ENCODE measurements around the gene SEC24B.
"Not testable (repeated sequence)": the region's sequence is repeated elsewhere in the genome, so short reads cannot be mapped to it uniquely, and the experiment has no call there.

The SEC24B gene

DNA sequence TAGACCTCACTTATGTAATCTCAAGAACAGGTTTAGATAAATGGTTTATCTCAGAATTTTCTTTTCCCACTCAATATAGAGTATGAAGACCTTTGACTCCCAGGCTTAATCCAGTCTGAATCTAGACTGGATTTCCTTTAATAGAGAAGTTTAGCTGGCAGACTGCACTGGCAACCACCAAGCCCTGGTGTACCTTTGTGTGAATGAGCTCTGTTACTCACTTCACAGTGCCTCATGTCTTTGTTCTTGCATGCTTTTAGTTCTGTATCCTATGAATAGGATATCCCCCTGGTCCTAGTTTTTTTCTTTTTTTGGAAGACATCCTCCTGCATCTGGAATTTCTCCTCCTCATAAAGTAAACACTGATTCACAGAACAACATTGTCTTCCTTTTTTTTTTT, 73.3 kb downstream of the SEC24B start:
- no peak for DNase-seq (ENCODE audit: low spot score)

DNA sequence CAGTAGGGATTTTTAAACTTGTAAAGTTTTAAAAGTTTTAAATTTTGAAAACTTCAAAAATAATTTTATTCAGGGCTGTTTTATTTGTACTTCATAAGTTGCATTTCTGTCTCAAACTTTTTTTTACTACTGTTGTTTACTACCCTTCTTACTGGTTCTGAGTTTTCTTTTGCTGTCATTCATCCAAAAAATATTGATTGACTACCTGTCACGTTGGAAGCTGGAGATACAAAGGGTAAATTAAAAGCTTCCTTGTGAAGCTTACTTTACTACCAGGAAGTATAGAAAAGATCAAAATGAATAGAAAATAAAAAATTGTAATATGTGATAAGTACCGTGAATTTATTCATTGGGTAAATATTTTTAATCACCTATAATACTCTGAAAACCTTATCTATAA, 77.1 kb downstream of the SEC24B start:
- no peak for DNase-seq (ENCODE audit: low spot score)

DNA sequence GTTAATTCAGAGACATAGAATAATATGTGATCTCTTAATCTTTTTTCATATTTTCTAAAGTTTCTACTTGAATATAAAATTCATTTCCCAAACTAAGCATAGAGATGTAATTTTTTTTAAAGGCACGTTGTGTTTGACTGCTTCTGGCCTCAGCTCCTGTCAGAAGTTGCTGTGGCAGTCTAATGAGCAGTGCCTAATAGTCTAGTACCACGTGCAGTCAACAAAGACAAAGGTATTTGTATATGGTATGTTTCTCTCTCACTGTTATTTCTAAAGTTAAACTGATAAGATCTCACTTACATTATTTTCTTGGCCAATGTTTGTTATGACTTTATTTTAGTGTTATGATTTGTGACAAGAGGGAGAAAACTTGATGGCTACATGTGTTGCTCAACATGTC, 77.8 kb downstream of the SEC24B start:
- no peak for DNase-seq (ENCODE audit: low spot score)

DNA sequence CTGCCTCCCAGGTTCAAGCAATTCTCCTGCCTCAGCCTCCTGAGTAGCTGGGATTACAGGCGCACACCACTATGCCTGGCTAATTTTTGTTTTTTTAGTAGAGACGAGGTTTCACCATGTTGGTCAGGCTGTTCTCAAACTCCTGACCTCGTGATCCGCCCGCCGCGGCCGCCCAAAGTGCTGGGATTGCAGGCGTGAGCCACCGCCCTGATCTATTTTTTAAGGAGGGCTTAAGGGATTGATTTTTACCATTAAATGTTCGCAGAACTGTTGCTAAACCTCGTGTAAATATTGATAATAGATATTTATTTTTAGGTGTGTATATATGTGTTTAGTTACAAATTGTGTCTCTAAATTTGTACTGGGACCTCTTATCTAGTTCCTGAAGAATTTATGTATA, 79.8 kb downstream of the SEC24B start:
- DNase-seq (ENCODE audit: low spot score) = not testable (repeated sequence)

DNA sequence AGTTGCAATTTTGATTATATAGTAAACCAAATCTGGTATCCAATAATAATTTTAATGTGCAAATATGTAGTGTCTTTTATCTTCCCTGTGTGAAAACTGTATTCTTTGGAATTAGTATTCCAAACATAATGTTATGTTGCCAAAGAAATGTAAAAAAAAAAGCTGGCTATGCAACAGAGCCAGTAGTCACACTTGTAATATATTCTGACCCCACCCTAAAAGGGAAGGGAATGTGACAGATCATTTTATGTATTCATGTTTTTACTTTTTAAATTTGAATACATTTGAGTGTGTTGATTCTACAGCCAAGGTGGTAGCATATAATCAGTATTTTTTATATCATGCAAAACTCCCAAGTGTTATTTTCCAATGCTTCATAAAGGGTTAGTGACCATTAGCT, 98.6 kb downstream of the SEC24B start:
- DNase-seq (ENCODE audit: low spot score) = no peak

DNA sequence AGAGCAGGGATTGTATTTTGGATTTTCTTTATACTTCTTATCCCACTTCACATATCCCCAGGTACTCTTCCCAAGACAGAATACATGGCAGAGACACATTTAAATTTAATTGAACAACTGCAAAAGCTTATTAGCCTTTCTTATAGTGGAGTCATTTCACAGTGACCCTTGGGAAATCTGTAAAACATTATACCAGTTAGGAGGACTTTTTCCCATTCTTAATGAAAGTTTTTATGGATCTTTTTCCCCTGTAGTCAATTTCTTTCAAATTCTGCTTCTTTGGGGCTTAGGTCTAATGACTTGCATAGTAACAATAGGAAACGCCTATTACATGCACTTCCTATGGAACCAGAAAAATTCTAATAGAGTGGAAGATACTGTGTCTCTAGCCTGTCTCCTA, 111.8 kb downstream of the SEC24B start:
- DNase-seq (ENCODE audit: low spot score) = no peak

DNA sequence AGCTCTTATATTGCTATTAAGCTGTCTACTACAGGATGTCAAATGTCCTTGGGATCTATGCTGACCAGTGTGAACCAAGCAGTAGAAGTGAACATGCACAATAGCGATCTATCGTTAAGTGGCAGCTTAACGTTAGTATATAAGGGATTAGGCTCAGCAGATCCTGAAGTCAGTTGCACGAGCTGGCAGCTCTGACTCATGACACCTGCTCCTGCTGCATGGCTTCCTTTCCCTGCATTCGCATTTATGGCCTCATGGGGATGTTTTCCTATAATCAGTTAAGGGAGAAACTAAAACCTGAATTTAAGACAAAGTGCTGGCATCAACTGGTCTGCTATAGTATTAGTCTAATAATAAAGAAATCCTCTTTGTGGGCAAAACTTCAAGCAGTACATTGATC, 113.8 kb downstream of the SEC24B start:
- no peak for DNase-seq (ENCODE audit: low spot score)

DNA sequence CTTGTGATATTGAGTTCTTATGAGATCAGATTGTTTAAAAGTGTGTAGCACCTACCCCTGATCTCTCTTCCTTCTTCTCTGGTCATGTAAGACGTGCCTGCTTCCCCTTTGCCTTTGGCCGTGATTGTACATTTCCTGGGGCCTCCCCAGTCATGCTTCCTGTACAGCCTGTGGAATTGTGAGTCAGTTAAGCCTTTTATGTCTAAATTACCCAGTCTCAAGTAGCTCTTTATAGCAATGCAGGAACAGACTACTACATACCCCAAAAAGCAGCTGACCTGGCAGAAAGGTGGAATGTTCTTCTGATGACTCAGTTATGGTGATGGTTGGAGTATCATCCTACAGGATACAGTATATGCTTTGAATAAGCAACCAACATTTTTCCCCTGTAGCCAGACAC, 115.0 kb downstream of the SEC24B start:
- DNase-seq (ENCODE audit: low spot score) = peak; percentile 24

DNA sequence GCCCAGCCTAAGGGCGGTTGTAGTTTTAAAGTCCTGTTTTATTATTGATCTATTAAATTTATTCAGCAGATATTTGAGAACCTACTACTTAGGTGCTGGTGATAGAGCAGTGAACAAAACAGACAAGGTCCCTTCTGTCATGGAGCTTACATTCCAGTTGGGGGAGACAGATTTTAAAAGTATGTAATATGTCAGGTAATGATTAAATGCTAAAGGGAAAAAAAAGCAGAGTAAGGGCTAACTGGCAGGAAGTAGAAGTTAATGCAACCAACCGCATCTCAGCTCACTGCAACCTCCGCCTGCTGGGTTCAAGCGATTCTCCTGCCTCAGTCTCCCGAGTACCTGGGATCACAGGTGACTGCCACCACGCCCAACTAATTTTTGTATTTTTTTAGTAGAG, 118.6 kb downstream of the SEC24B start:
- DNase-seq (ENCODE audit: low spot score) = no peak

DNA sequence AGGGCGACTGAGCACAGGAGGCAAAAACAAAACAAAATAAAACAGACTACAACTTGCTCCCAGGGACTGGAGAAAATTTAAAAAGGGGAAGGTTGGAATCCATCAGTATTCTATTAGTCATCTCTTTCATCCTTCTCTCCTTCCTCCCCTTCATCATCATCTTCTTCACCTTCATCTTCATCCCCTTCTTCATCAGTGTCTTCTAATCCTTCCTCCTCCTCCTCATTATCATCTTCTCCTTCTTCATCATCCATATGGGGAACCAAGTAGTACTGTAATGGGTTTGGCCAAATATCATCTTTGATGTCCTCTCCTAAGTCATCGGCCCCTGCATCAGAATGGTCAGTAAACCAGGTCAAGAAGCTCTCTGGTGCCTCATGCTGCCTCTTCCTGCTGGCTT, 119.5 kb downstream of the SEC24B start:
- DNase-seq (ENCODE audit: low spot score) = no peak

DNA sequence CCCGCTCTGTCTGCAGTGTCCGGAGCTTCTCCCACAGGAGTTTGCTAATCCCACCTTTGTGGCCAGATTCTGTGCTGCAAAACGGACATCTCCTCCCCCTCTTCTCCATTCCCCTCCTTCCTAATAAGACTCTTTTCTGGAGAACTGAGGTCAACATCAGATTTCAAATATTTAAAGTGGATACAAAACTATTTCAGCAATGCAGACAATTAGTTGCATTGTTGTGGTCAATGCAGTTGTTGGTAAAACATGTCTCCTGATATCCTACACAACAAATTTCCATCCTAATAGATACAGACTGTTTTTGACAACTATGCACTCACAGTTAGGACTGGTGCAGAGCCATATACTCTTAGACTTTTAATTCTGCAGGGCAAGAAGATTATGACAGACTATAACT, 121.4 kb downstream of the SEC24B start:
- DNase-seq (ENCODE audit: low spot score) = no peak

DNA sequence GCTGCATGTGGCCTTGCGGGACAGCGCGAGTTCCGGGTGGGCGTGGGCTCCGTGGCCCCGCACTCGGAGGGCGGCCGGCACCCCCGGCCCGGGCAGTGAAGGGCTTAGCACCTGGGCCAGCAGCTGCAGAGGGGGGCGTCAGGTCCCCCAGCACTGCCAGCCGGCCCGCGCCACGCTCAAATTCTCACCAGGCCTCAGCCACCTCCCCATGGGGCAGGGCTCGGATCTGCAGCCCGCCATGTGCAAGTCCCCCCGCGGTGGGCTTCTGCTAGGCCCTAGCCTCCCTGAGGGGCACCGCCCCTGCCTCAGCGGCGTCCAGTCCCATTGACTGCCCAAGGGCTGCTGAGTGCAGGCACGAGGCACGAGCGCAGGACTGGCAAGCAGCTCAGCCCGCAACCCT, 123.8 kb downstream of the SEC24B start:
- no peak for DNase-seq (ENCODE audit: low spot score)

DNA sequence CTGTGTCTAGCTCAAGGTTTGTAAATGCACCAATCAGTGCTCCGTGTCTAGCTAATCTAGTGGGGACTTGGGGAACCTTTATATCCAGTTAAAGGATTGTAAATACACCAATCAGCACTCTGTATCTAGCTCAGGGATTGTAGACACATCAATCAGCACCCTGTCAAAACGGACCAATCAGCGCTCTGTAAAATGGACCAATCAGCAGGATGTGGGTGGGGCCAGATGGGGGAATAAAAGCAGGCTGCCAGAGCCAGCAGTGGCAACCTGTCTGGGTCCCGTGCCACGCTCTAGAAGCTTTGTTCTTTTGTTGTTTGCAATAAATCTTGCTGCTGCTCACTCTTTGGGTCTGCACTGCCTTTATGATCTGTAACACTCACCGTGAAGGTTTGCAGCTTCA, 124.5 kb downstream of the SEC24B start:
- not testable (repeated sequence) for DNase-seq (ENCODE audit: low spot score)

DNA sequence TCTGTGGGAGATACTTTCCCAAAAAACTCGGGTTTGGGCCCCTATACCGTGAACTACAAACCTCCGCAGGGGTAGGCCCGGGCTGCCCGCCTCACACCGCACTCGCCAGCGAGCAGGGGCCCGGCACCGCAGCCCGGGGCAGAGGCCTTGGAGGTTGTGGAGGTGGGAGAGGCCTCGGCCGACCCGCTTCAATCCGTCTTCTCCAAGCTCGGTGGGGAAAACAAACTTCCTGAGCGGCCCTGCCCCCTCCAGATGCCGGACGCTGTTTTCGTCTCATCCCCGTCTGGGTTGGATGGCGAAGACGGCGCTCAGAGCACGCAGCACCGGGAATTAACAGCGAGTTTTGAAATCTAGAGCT, 126.0 kb downstream of the SEC24B start:
- no peak for DNase-seq (ENCODE audit: low spot score)

DNA sequence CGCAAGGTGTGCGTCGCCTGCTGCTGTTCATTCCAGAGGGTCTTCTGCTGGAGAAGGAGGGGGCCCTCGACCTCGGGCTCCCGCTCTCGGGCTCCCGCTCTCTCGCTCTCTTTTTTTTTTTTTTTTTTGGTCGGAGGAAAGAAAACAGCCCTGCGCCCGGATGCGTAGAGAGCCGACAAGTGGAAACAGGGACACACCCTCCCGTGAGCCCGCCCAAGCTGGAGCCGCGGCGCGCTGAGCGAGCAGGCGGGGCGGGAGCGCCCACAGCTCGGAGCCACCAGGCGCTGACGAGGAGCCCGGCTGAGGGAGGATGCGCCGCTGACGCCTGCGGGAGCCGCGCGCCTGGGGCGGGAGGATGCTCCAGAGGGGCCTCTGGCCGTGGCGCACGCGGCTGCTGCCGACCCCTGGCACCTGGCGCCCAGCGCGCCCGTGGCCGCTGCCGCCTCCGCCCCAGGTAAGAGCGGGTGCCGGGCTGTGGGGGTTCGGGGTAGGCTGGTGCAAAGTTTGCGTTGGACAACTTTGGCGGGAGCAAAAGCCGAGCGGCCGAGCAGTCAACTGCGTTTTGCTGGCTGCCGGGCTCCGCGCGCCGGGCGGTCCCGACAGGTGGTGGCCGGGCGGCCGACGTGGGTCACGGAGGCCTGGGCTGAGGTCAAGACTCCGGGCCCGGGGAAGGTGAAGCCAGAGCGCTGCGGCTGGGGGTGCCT, 126.5 kb downstream of the SEC24B start, which contains the start of gene MCUB:
Gene MCUB, plus strand, starts transcription at position 264 of the 704 bp plus-strand sequence. Its CDS starts 92 bp downstream, at position 356.
- DNase-seq (ENCODE audit: low spot score) = peak; percentile 77

DNA sequence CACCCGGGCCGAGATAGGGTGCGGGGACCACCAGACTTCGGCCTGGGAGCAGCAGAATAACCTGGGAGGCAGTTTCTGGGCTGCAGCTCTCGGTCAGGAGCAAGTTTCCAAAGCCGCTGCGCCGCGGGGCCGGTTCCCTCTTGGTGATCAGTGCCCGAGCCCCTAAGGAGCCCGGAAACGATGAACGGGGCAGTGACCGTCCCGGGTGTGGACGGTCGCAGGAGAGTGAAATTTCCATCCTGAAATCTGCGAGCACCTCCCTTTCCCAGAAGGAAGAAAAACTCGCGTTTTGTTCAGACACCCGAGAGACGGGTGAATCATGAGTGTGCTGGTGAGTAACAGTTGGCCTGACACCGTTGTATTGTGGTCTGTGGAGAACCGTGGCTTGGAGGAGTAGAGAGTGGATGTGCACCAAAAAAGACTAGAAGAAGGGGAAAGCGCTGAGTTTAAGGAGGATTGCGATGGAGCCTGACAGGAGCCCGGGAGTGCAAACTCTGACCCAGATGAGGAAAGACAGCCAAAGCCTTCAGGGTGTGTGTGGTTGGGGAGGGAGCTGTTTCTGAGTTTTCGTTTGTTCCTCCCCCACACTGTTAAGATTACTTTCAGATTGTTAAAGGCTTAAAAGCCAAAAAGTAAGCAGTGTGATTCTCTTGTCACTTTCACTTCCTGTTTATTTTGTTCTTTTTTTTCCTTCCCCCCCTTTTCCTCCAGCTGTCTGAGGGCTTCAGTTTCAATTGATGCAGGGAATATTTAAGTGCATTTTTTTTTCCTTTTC, 127.3 kb downstream of the SEC24B start:
- DNase-seq (ENCODE audit: low spot score) = peak; percentile 29

DNA sequence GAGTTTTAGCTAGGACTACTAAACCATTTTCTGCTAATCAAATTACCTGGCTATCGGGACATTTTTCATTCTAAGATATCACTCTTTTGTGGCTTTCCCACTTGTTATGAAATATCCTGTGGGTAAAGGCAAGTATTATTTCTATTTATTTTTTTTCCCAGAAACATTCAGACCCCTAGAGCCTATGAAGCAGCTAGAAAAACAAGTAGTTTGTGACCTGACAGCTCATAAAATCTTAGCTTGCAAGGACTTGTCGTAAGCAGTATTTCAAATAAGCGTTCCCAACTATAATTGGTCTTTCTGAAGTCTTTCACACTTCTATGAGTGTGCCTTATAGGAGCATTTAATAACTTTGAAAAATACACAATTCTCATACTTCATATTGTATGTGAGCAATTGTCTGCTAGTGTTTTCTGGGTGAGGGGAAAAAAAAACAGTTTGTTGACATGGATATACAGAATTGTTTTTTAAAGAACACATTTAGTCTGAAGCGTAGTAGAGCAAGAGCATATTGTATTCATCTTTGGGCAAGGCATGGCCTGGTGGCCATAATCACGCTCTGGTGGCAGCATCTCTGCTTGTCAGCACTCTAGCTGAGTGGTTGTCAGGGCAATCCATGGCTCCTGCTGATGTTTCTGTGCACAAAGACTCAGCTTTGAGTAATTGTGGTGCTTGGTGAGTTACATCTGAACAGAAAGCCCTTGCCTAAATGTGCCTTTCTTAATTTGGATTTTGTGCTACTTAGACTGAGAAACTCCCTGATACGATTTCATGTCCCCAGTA, 129.0 kb downstream of the SEC24B start:
- DNase-seq (ENCODE audit: low spot score) = peak; percentile 13

DNA sequence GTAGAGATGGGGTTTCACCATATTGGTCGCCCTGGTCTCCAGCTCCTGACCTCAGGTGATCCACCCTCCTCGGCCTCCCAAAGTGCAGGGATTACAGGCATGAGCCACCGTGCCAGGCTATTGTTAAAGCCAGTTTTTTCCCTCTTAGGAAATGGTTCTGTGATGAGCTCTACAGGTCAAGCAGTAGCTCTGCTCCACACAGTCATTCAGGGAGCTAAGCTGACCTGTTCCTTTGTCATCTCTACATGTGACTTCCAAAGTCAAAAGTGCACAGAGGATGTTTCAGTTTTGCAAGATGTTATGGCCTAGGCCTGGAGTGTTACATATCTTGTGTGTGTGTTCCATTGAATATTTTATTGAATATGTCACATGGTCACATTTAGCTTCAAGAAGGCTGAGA, 137.9 kb downstream of the SEC24B start:
- no peak for DNase-seq (ENCODE audit: low spot score)

DNA sequence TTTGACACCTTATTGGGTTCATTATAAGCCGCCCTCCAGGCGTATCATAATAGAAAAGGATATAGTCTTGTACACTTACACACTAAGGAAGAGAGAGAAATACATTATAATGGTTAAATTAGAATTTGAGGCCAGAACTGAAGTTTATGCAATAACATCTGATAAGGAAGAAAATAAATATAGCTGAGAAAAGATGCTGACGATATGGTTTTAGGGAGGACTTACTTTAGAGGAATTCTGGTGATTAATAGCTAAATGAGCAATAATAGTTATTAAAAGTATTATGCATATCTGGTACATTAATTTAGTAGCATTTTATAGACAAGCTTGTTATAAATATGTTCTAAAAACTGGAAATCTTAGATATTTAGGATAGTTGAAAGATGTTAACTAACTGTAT, 138.5 kb downstream of the SEC24B start:
- no peak for DNase-seq (ENCODE audit: low spot score)

DNA sequence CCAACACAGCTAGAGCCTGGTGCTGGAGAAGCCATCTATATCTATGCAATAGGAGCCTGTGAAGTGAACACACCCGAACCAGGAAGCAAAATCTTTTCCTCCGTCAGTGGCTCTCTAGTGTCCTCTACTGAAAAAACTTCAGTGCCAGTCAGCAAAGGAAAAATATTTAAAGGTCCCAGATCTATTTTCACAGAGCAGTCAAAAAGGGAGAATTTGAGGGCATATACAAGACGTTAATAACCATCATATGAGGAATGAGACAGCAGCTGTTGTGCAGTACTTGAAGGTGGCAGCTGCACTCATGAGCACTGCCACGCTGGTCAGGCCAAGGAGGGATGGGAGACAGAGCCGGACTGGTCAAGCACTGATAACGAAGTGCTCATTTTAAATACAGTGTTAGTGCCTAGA, 140.8 kb downstream of the SEC24B start:
- DNase-seq (ENCODE audit: low spot score) = no peak

DNA sequence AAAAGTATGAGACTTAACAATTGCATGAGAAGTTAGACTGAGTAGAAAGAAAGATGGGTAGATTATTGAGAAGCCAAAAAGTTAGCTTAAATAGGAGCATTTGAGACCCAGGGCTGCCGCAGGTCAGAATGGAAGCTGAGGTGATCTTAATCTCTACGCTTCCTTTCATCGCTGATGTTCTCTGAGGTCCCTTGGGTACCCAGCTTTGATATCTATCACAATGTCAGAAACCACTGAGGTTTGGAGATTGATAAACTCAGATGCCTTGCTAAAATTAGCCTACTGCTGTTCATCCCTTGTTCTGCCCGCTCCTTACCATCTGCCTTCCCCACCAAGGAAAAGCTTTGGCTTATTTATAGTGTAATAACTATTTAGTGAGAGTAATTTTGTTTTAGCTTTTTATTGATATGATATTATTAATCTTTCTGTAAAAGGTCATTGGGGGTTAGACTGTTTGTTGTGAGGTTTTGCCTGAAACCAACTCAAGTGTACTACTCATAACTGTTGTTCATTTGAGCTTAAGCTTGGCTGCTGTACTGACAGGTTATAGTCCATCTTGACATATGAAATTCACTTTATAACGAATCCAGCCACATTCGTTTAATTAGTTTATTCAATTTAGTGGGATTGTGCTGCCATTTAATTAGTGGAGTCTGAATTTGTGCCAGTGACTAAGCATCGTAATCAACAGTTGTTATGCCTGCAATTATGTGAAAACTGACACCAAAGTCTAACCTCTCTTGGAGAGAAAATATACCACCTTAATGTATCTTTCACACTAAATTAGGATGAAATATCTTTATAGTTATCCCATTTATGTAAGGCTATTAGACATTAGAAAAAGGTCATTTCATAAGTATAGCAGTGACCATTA, 141.6 kb downstream of the SEC24B start:
- DNase-seq (ENCODE audit: low spot score) = no peak

DNA sequence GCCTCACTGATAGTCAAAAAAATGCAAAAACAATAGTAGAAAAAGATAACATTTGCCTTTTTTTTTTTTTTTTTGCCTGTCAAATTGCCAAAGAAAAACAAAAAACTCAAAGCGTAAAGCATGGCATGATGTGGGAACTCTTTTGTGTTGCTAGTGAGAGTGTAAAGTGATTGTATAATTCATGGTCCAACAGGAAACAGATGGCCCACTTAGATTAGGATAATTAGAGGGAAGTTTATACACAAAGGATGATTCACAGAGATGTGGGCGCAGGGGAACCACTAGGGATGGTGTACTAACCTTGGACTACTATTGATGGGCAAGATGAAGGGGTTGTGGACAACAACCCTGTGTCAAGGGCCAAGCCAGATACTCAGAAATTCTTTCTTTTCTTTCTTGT, 142.8 kb downstream of the SEC24B start:
- no peak for DNase-seq (ENCODE audit: low spot score)

All from Ammon's horn (tissue), 1 donor.